CD4-positive, alpha-beta memory T cell (primary cell): ENCODE results near the gene PHF5A. TPM values are rescaled to one million over a fixed set of nuclear protein-coding genes. Genes with fewer than 3 reads are reported as not detected.
"Not testable (repeated sequence)": the region's sequence is repeated elsewhere in the genome, so short reads cannot be mapped to it uniquely, and the experiment has no call there.

Experiments used
- CTCF ChIA-PET: fragments of 350-600 bp; sonication (Branson Sonifier 250); formaldehyde crosslinking; loops from one replicate; lab custom pipeline; 2021; ENCODE audit warnings: inconsistent platforms; ENCODE audit not compliant: partially characterized antibody; lab: Charles Lee
- POLR2A ChIA-PET: fragments of 350-600 bp; sonication (Branson Sonifier 250); formaldehyde crosslinking; loops from one replicate; lab custom pipeline; 2021; ENCODE audit not compliant: partially characterized antibody; lab: Charles Lee
- DNase-seq, 5 donors: peaks; one replicate each; pipeline versions ENCODE4 v3.0.0 to v3.0.0-alpha.2; 2020 to 2022; ENCODE audit warnings: mixed read lengths in 1 of 5
- H3K27ac ChIP-seq: one replicate; pipeline ENCODE4 v1.7.0; 2013; ENCODE audit warnings: low read depth, low read length
- H3K27me3 ChIP-seq: 2 replicates; pipeline ENCODE4 v1.7.0; 2013; ENCODE audit warnings: mild to moderate bottlenecking, low read length, moderate library complexity; ENCODE audit not compliant: insufficient read depth
- H3K36me3 ChIP-seq: 2 replicates; pipeline ENCODE4 v1.7.0; 2013; ENCODE audit warnings: mild to moderate bottlenecking, low read length, moderate library complexity; ENCODE audit not compliant: insufficient read depth
- H3K4me1 ChIP-seq: 2 replicates; pipeline ENCODE4 v1.7.0; 2013; ENCODE audit warnings: mild to moderate bottlenecking, low read length, moderate library complexity; ENCODE audit not compliant: insufficient read depth
- H3K4me3 ChIP-seq, 2 donors: one replicate each; pipeline ENCODE4 v1.7.0; 2013; ENCODE audit warnings: low read length in 2 of 2, mild to moderate bottlenecking in 1 of 2
- H3K9me3 ChIP-seq, 2 donors: one replicate each; pipeline ENCODE4 v1.7.0; 2013; ENCODE audit warnings: low read length in 2 of 2, control low read depth in 1 of 2; ENCODE audit not compliant: control insufficient read depth in 1 of 2
- H3K27ac Mint-ChIP-seq, 7 donors: one replicate each; pipeline ENCODE4 v1.8.0; 2020 to 2021; ENCODE audit warnings: mixed read lengths in 7 of 7, mild to moderate bottlenecking in 6 of 7, inconsistent platforms in 3 of 7, moderate library complexity in 3 of 7
- H3K27me3 Mint-ChIP-seq, 2 donors: one replicate each; pipeline ENCODE4 v1.8.0; 2020 to 2021; ENCODE audit warnings: mixed read lengths in 2 of 2
- H3K36me3 Mint-ChIP-seq, 2 donors: one replicate each; pipeline ENCODE4 v1.8.0; 2020 to 2021; ENCODE audit warnings: mixed read lengths in 2 of 2, inconsistent platforms in 1 of 2, mild to moderate bottlenecking in 1 of 2
- H3K4me1 Mint-ChIP-seq, 4 donors: one replicate each; pipeline ENCODE4 v1.8.0; 2020 to 2021; ENCODE audit warnings: mixed read lengths in 4 of 4, mild to moderate bottlenecking in 1 of 4
- H3K4me3 Mint-ChIP-seq, 8 donors: one replicate each; pipeline ENCODE4 v1.8.0; 2020 to 2021; ENCODE audit warnings: mixed read lengths in 8 of 8, mild to moderate bottlenecking in 7 of 8, moderate library complexity in 6 of 8, inconsistent platforms in 3 of 8
- H3K9me3 Mint-ChIP-seq, 8 donors: one replicate each; pipeline ENCODE4 v1.8.0; 2020 to 2021; ENCODE audit warnings: mixed read lengths in 8 of 8, mild to moderate bottlenecking in 5 of 8, inconsistent platforms in 3 of 8, moderate library complexity in 1 of 8
- intact Hi-C: fragments of 100-400 bp; cut with micrococcal nuclease; formaldehyde crosslinking; loops from one replicate; pipeline ENCODE4 v1.15.1; 2023
- polyA plus RNA-seq, 2 donors: library from polyadenylated mRNA; unstranded; fragments of 300-500 nt; fragmentation: Illumina TruSeq; gene quantifications; one replicate each; pipeline ENCODE4 v1.2.3, GENCODE V29; 2021
- total RNA-seq, 2 experiments: library from RNA; stranded (reverse); gene quantifications; one replicate each; pipeline ENCODE4 v1.2.3, GENCODE V29; 2021

The PHF5A gene
- total and polyA plus RNA-seq, 4 experiments from 2014 or later, result 19.7 to 39.2 (median 34.6) TPM

GRCh38 chr22:41444360-41445128, 23.9 kb downstream of the PHF5A start:
- Histone ChIP-seq H3K4me1 (peaks cover 18% of the 10 kb centered on the region), H3K27ac (peak overlapping the region; percentile 87), H3K27me3 (no peaks in the 10 kb centered on the region), H3K4me3 (peak overlapping the region; percentile 71 to 96), H3K9me3 (no peaks in the 10 kb centered on the region), H3K36me3 (no peaks in the 10 kb centered on the region)
- Mint-ChIP-seq H3K9me3 (peaks cover 0 to 8% (median 0%) of the 10 kb centered on the region in 8 donors), H3K27ac (peak overlapping the region; percentile 92 to 99 (median 96)), H3K4me3 (peak overlapping the region; percentile 90 to 100 (median 94)), H3K4me1 (peaks cover 17 to 59% (median 28%) of the 10 kb centered on the region in 4 donors), H3K27me3 (peaks cover 0 to 2% of the 10 kb centered on the region in 2 donors), H3K36me3 (peaks cover 0 to 44% of the 10 kb centered on the region in 2 donors)
- intact Hi-C loops, result loop anchor here (1.0 to 10.0 kb wide), 6 partner anchors 24 to 492 kb away; partner anchors contain the start of genes EP300, PHF5A, PMM1 and RANGAP1
- POLR2A ChIA-PET, result interaction anchor here (0.7 to 10.7 kb wide), 14 partner anchors 8 to 635 kb away, joined by 3 to 261 read pairs (median 6); partner anchors contain the start of genes ACO2, DESI1, PHF5A and RANGAP1
- peak; percentile 76 to 82 (median 78) for DNase-seq
- CTCF ChIA-PET, result interaction anchor here (2.0 kb wide), 1 partner anchor 24 kb away, joined by 7 read pairs; the partner anchor contains the start of genes ACO2 and PHF5A

- Histone ChIP-seq H3K4me1 (peaks cover 21% of the 10 kb centered on the region), H3K27ac (peak overlapping the region; percentile 13), H3K36me3 (peaks cover 3% of the 10 kb centered on the region), H3K27me3 (no peaks in the 10 kb centered on the region), H3K9me3 (no peaks in the 10 kb centered on the region), H3K4me3 (no peak overlapping the region)
- Mint-ChIP-seq H3K4me3 (peak overlapping the region in 2 of 8 donors; percentile 40 to 82), H3K9me3 (peaks cover 0 to 6% (median 0%) of the 10 kb centered on the region in 8 donors), H3K27me3 (no peaks in the 10 kb centered on the region), H3K27ac (peak overlapping the region; percentile 48 to 88 (median 62)), H3K36me3 (peaks cover 0 to 45% of the 10 kb centered on the region in 2 donors), H3K4me1 (peaks cover 15 to 57% (median 25%) of the 10 kb centered on the region in 4 donors)
- intact Hi-C loops, result loop anchor here (5.0 to 10.0 kb wide), 2 partner anchors 142 to 350 kb away; partner anchors contain the start of genes EP300 and PMM1
- DNase-seq, result no peak
- POLR2A ChIA-PET, result interaction anchor here (0.7 to 1.5 kb wide), 2 partner anchors 26 to 101 kb away, joined by 3 to 6 read pairs; partner anchors contain the start of genes ACO2 and PHF5A
- CTCF ChIA-PET, result no interaction called here
Observed at GRCh38 chr22:41442240-41442792, 26.2 kb downstream of the PHF5A start.

GRCh38 chr22:41440511-41440910, 28.0 kb downstream of the PHF5A start:
- peak overlapping the region in 2 of 7 donors; percentile 29 to 77 for H3K27ac Mint-ChIP-seq
- H3K27ac ChIP-seq, H3K9me3 ChIP-seq, H3K4me3 Mint-ChIP-seq, H3K27me3 ChIP-seq, H3K9me3 Mint-ChIP-seq, CTCF ChIA-PET, H3K4me3 ChIP-seq, H3K27me3 Mint-ChIP-seq, DNase-seq: not testable (repeated sequence)
- POLR2A ChIA-PET, result interaction anchor here (1.3 kb wide), 1 partner anchor 28 kb away, joined by 4 read pairs; the partner anchor contains the start of genes ACO2 and PHF5A
- peaks cover 21% of the 10 kb centered on the region for H3K4me1 ChIP-seq
- peaks cover 11 to 51% of the 10 kb centered on the region in 2 donors for H3K36me3 Mint-ChIP-seq
- H3K4me1 Mint-ChIP-seq, result peaks cover 15 to 51% (median 30%) of the 10 kb centered on the region in 4 donors
- intact Hi-C loops, result loop anchor here (5.0 to 10.0 kb wide), 2 partner anchors 144 to 348 kb away; partner anchors contain the start of genes EP300 and PMM1
- peaks cover 21% of the 10 kb centered on the region for H3K36me3 ChIP-seq

- no peaks in the 10 kb centered on the region for H3K9me3 ChIP-seq
- H3K4me3 ChIP-seq, result no peak overlapping the region
- peaks cover 11% of the 10 kb centered on the region for H3K4me1 ChIP-seq
- Mint-ChIP-seq H3K27ac (peak overlapping the region in 1 of 7 donors; percentile 82), H3K4me3 (no peak overlapping the region), H3K4me1 (peaks cover 3 to 28% (median 14%) of the 10 kb centered on the region in 4 donors), H3K27me3 (no peaks in the 10 kb centered on the region), H3K9me3 (peaks cover 0 to 2% (median 0%) of the 10 kb centered on the region in 8 donors), H3K36me3 (peaks cover 11 to 45% of the 10 kb centered on the region in 2 donors)
- intact Hi-C loops, result no loop called here
- no peaks in the 10 kb centered on the region for H3K27me3 ChIP-seq
- H3K36me3 ChIP-seq, result peaks cover 31% of the 10 kb centered on the region
- no peak for DNase-seq
- ChIA-PET CTCF (interaction anchor here (0.8 to 1.1 kb wide), 2 partner anchors 25 to 33 kb away, joined by 3 to 4 read pairs; no protein-coding TSS in a partner anchor), POLR2A (interaction anchor here (0.9 to 3.6 kb wide), 4 partner anchors 8 to 31 kb away, joined by 3 to 33 read pairs (median 8); partner anchors contain the start of genes ACO2, PHF5A and TOB2)
- no peak overlapping the region for H3K27ac ChIP-seq
Observed at GRCh38 chr22:41437198-41437597, 31.3 kb downstream of the PHF5A start.

GRCh38 chr22:41436322-41437113, 32.0 kb downstream of the PHF5A start:
- H3K4me3 ChIP-seq, result no peak overlapping the region
- CTCF ChIA-PET, result no interaction called here

GRCh38 chr22:41435560-41435959, 32.9 kb downstream of the PHF5A start:
- H3K27ac ChIP-seq, result no peak overlapping the region

More at GRCh38 chr22:41436322-41437113, 32.0 kb downstream of the PHF5A start:
- peak overlapping the region in 5 of 7 donors; percentile 11 to 82 (median 46) for H3K27ac Mint-ChIP-seq
- POLR2A ChIA-PET, result interaction anchor here (0.9 to 3.6 kb wide), 4 partner anchors 8 to 32 kb away, joined by 3 to 33 read pairs (median 8); partner anchors contain the start of genes ACO2, PHF5A and TOB2
- Histone ChIP-seq H3K9me3 (no peaks in the 10 kb centered on the region), H3K36me3 (peaks cover 31% of the 10 kb centered on the region), H3K4me1 (peaks cover 7% of the 10 kb centered on the region), H3K27ac (no peak overlapping the region), H3K27me3 (no peaks in the 10 kb centered on the region)
- peaks cover 0 to 2% (median 0%) of the 10 kb centered on the region in 8 donors for H3K9me3 Mint-ChIP-seq
- H3K36me3 Mint-ChIP-seq, result peaks cover 12 to 47% of the 10 kb centered on the region in 2 donors
- no peak overlapping the region for H3K4me3 Mint-ChIP-seq
- DNase-seq, result no peak
- H3K4me1 Mint-ChIP-seq, result peaks cover 2 to 27% (median 14%) of the 10 kb centered on the region in 4 donors
- no peaks in the 10 kb centered on the region for H3K27me3 Mint-ChIP-seq
- intact Hi-C loops, result no loop called here

More at GRCh38 chr22:41435560-41435959, 32.9 kb downstream of the PHF5A start:
- POLR2A ChIA-PET, result interaction anchor here (1.1 to 3.6 kb wide), 2 partner anchors 10 to 13 kb away, joined by 4 to 33 read pairs; partner anchors contain the start of gene TOB2
- Mint-ChIP-seq H3K27me3 (no peaks in the 10 kb centered on the region), H3K4me1 (peaks cover 2 to 32% (median 18%) of the 10 kb centered on the region in 4 donors), H3K9me3 (peaks cover 0 to 2% (median 0%) of the 10 kb centered on the region in 8 donors), H3K4me3 (no peak overlapping the region), H3K27ac (peak overlapping the region in 5 of 7 donors; percentile 41 to 67 (median 59)), H3K36me3 (peaks cover 17 to 51% of the 10 kb centered on the region in 2 donors)
- CTCF ChIA-PET, result interaction anchor here (1.4 kb wide), 1 partner anchor 33 kb away, joined by 3 read pairs; no protein-coding TSS in a partner anchor
- intact Hi-C loops, result no loop called here
- Histone ChIP-seq H3K9me3 (no peaks in the 10 kb centered on the region), H3K4me1 (peaks cover 7% of the 10 kb centered on the region), H3K27me3 (no peaks in the 10 kb centered on the region), H3K4me3 (no peak overlapping the region), H3K36me3 (peaks cover 31% of the 10 kb centered on the region)
- no peak for DNase-seq
